Measurements from ENCODE around the gene EPB41.
"Not testable (repeated sequence)": the region's sequence is repeated elsewhere in the genome, so short reads cannot be mapped to it uniquely, and the experiment has no call there.

EPB41 gene

DNA sequence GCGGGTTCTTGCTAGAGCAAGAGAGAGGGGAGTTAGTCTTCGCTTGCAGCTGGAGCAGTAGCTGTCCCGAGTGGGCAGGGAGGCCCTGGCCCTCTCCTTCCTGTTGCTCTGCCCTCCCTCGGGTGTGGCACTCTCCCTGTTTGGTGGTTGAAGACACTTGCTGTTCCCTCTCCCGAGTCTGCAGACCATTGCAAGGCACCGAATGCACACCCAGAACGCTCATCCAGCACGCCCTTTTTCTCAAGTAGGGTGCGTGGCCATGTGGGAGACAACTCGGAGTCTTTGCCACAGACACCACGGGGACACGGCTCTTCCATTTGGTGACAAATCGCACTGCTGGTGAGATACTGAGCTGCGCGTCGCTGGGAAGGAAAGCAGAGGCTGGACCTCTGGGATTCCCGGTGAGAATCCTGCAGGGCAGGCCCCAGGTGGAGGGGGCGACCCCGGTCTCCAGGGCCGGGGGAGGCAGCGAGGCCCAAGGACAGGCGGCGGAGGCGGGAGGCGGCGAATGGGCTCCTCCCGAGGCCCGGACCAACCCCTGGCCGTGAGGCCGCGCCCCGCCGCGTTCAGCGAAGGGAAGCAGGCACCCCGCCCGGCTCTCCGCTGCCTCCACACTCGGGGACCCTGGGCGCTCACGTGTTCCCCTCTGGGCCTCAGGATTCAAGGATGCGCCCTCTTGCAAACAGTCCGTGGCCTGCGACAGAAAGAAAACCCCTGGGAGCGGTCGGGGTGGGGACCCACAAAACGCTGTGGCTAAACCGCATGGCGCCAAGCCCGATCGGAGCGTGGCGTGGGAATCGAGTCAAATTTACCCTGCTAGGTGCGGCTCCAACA lies 219.7 kb downstream of the EPB41 start:
- DNase-seq (ENCODE audit: low spot score), result no peak

- DNase-seq (ENCODE audit: low spot score), result no peak
Measured at GRCh38 chr1:29134695-29135028, 220.3 kb downstream of the EPB41 start.

DNA sequence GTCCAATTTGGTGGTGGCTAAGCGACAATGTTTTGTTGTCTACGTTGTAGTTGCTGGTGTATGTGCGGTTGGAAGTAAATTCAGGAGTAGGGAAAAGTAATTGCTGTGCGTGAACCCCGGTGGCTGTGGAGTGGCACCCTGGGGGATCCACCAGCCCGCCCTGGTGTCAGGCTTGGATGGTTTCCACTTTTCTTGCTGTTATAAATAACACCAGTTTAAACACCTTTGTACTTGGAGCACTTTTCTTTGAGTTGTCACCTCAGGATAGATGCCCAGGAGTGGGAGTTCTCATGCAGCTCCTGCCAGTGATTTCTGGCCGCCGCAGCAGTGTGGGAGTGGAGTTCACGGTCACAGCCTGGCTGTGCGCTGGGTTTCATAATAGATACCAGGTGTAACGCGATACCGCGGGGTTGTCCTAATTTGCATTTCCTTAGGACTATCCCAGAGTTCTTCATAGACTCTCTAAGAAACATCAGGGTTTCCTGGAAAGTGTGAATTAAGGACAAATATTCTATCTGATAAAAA lies 222.1 kb downstream of the EPB41 start:
- DNase-seq (ENCODE audit: low spot score), result no peak

- no peak for DNase-seq (ENCODE audit: low spot score)
Measured at GRCh38 chr1:29142714-29143113, 228.3 kb downstream of the EPB41 start.

GRCh38 chr1:29144178-29144577 lies 229.8 kb downstream of the EPB41 start:
- no peak for DNase-seq (ENCODE audit: low spot score)

- DNase-seq (ENCODE audit: low spot score), result no peak
Measured at GRCh38 chr1:29145739-29146437, 231.5 kb downstream of the EPB41 start.

GRCh38 chr1:29148656-29149491 lies 234.5 kb downstream of the EPB41 start:
- DNase-seq (ENCODE audit: low spot score), result no peak

GRCh38 chr1:29150346-29150745 lies 236.0 kb downstream of the EPB41 start:
- not testable (repeated sequence) for DNase-seq (ENCODE audit: low spot score)

GRCh38 chr1:29152046-29152805 lies 237.9 kb downstream of the EPB41 start:
- DNase-seq (ENCODE audit: low spot score), result no peak

DNA sequence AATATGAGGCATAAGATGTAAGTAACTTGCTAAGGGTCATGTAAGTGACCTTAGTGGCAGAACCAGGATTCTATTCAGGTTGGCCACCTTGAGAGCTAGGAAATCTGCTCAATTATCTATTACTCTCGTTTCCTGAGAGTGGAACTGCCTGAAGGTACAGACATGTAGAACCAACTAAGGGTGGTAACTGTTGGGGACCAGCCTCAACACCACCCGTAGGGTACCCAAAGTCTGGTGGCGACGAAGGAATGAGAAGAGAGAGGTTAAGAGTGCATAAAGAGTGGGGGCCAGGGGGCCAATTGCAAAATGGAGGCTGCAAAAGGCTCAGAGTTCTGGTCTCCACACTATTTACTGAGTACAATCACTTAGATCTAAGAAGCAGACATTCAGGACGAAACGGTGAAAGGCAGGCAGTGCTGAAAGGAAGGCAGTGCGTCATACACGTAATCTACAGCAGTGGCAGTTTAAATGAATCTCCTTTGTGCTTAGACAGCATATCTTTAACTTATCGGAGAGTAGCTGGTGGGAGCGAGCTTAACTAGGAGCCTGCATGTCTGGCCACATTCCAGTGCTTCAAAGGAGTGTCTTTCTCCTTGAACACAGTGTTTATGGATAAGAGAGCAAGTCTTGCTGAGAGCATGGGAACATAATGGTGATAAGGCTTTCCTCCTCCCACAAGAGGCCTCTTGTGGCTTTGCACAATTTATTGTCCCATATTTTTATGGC lies 242.3 kb downstream of the EPB41 start:
- DNase-seq (ENCODE audit: low spot score), result no peak

- no peak for DNase-seq (ENCODE audit: low spot score)
Measured at GRCh38 chr1:29157269-29157601, 242.9 kb downstream of the EPB41 start.

GRCh38 chr1:29159773-29160172 lies 245.4 kb downstream of the EPB41 start:
- DNase-seq (ENCODE audit: low spot score), result no peak

DNA sequence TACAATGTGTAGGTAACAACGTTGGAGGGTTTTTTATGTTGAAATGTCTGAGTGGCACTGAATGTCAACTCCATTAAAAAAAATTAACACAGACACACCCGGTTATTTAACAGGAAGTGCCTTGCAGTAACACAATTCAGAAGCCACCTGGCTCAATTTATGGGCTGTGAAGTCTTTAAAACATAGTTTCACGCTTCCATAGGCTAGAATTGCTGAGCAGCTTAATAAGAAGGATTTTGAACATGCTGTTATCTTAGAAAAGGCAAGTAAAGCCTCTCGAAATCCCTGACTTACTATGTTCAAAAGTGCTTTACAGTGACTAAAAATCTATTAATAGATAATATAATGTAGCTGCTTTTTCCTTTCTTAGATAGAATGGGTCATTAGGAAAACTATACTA lies 247.7 kb downstream of the EPB41 start:
- no peak for DNase-seq (ENCODE audit: low spot score)

- DNase-seq (ENCODE audit: low spot score), result no peak
Measured at GRCh38 chr1:29162476-29163138, 248.2 kb downstream of the EPB41 start.

- DNase-seq (ENCODE audit: low spot score), result no peak
Measured at GRCh38 chr1:29164588-29164987, 250.2 kb downstream of the EPB41 start.

DNA sequence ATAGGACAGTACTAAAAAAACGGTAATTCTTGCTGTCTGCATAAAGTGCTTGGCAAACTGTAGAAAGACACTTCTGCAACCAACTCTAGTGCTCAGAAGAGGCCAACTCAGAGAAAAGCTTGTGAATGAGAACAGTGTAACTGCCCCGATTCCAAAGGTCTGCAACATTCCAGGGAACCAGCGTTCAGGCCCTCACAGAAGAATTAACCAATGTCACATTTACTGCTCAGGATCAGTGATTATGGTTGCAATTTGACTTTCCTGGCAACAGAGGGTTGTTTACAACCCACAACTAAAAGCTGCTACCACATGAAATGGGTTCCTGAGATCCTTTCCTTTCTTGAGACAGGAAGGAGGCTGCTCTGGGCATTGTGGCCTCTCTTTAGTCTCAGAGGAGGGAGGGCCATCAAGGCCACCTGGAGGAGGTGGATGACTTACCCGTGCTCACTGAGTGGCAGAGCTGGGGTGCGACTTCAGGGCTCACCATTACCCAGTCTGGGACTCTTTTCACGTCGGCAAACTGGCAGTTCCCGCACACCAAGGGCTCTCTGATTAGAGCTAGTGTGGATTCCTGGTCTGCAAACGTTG lies 252.0 kb downstream of the EPB41 start:
- no peak for DNase-seq (ENCODE audit: low spot score)

DNA sequence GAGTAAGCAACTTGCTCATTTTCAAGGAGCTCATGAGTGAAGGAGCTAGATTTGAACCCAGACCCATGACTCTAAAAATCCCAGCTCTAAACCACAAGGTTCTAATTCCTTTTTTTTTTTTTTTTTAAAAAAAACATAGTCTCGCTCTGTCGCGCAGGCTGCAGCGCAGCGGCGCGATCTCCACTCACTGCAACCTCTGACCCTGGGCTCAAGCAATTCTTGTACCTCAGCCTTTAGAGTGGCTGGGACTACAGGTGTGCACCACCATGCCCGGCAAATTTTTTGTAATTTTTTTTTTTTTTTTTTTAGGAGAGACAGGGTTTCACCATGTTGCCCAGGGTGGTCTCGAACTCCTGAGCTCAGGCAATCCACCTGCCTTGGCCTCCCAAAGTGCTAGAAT lies 253.5 kb downstream of the EPB41 start:
- no peak for DNase-seq (ENCODE audit: low spot score)

Data from NAMALWA (cell line).